ENCODE measurements around the gene LIN54.

- no peak for TF ChIP-seq CTCF (IDR thresholded peaks at IDR 0.05; ENCODE audit: low read length)
- no peak for TF ChIP-seq EZH2phosphoT487 (IDR thresholded peaks at IDR 0.05; ENCODE audit: low read length)
Observed at GRCh38 chr4:82890528-82890900, 120.1 kb downstream of the LIN54 start.
